B cell (primary cell): ENCODE measurements around the gene CEP128. TPM values are rescaled to one million over a fixed set of nuclear protein-coding genes. Genes with fewer than 3 reads are reported as not detected.

Experiments used
- ATAC-seq: fragments of 200-7000 bp; cut with Tn5 transposase; one replicate; pipeline ENCODE4 v1.10.0; 2021; ENCODE audit warnings: low read depth, mild to moderate bottlenecking, moderate number of reproducible peaks, moderate library complexity
- CTCF ChIA-PET: fragments of 350-600 bp; sonication (Branson Sonifier 250); formaldehyde crosslinking; loops from one replicate; lab custom pipeline; 2021; ENCODE audit warnings: antibody characterized with exemption, inconsistent platforms; lab: Charles Lee
- POLR2A ChIA-PET: fragments of 350-600 bp; sonication (Branson Sonifier 250); formaldehyde crosslinking; loops from one replicate; lab custom pipeline; 2021; ENCODE audit warnings: antibody characterized with exemption; lab: Charles Lee
- DNase-seq: peaks from one replicate; pipeline ENCODE4 v3.0.0; 2013
- H2AFZ ChIP-seq: 2 replicates; pipeline ENCODE4 v1.6.1; 2012; ENCODE audit warnings: mild to moderate bottlenecking, low read depth, low read length; ENCODE audit not compliant: insufficient read depth, poor library complexity, severe bottlenecking
- H3K27ac ChIP-seq, 2 donors: 1 replicate in 1 of 2; 2 replicates in 1 of 2; pipeline ENCODE4 v1.5.1; 2012 to 2013; ENCODE audit warnings: low read length in 2 of 2, mild to moderate bottlenecking in 2 of 2, moderate library complexity in 1 of 2
- H3K27me3 ChIP-seq, 4 experiments: fragments of 200-600 bp in 1 of 4; sonication (generic) in 1 of 4; replicated peaks in 1 of 4; 1 replicate in 2 of 4; 2 replicates in 2 of 4; pipeline versions ENCODE4 v1.6.1 to v1.7.0; 2013 to 2016; ENCODE audit warnings: low read length in 3 of 4, mild to moderate bottlenecking in 2 of 4, mixed read lengths in 1 of 4, moderate library complexity in 1 of 4; ENCODE audit not compliant: insufficient read depth in 4 of 4, control insufficient read depth in 3 of 4; ENCODE audit errors: control extremely low read depth in 1 of 4
- H3K36me3 ChIP-seq, 2 experiments: replicated peaks in 1 of 2; 1 replicate in 1 of 2; 2 replicates in 1 of 2; pipeline versions ENCODE4 v1.6.1 to v1.7.1; 2013; ENCODE audit warnings: low read length in 1 of 2; ENCODE audit not compliant: insufficient read depth in 2 of 2, control insufficient read depth in 1 of 2; ENCODE audit errors: control extremely low read depth in 1 of 2, extremely low read depth in 1 of 2
- H3K4me1 ChIP-seq, 2 donors: fragments of 200-600 bp in 1 of 2; sonication (generic) in 1 of 2; 1 replicate in 1 of 2; 2 replicates in 1 of 2; pipeline versions ENCODE4 v1.5.1 to v1.6.1; 2013 to 2017; ENCODE audit warnings: low read length in 2 of 2; ENCODE audit not compliant: control insufficient read depth in 2 of 2, insufficient read depth in 2 of 2
- H3K4me2 ChIP-seq: replicated peaks from 2 replicates; pipeline ENCODE3; 2012; ENCODE audit warnings: mild to moderate bottlenecking, low read depth, low read length; ENCODE audit not compliant: poor library complexity, severe bottlenecking
- H3K4me3 ChIP-seq, 5 experiments: fragments of 200-600 bp in 1 of 5; sonication (generic) in 1 of 5; 1 replicate in 3 of 5; 2 replicates in 2 of 5; pipeline versions ENCODE4 v1.5.1 to v1.7.0; 2011 to 2016; ENCODE audit warnings: low read length in 4 of 5, mild to moderate bottlenecking in 4 of 5, low read depth in 2 of 5, control low read depth in 1 of 5, moderate library complexity in 1 of 5; ENCODE audit not compliant: insufficient read depth in 1 of 5; ENCODE audit errors: control extremely low read depth in 1 of 5, extremely low read depth in 1 of 5
- H3K79me2 ChIP-seq: fragments of 200-600 bp; sonication (generic); one replicate; pipeline ENCODE4 v1.6.0; 2016; ENCODE audit warnings: low read length; ENCODE audit not compliant: control insufficient read depth, insufficient read depth
- H3K9ac ChIP-seq: fragments of 200-600 bp; sonication (generic); 2 replicates; pipeline ENCODE4 v1.6.1; 2017; ENCODE audit warnings: mild to moderate bottlenecking, low read length, moderate library complexity
- H3K9me3 ChIP-seq, 3 donors: one replicate each; pipeline versions ENCODE4 v1.6.1 to v1.7.1; 2013; ENCODE audit warnings: low read length in 2 of 3; ENCODE audit not compliant: control insufficient read depth in 2 of 3, insufficient read depth in 1 of 3; ENCODE audit errors: control extremely low read depth in 1 of 3
- H4K20me1 ChIP-seq: 2 replicates; pipeline ENCODE4 v1.6.0; 2012; ENCODE audit warnings: mild to moderate bottlenecking, low read length; ENCODE audit not compliant: insufficient read depth, control insufficient read depth, poor library complexity, severe bottlenecking
- H3K27ac Mint-ChIP-seq: one replicate; pipeline ENCODE4 v1.8.0; 2021; ENCODE audit warnings: mixed read lengths
- H3K27me3 Mint-ChIP-seq: one replicate; pipeline ENCODE4 v1.8.0; 2021; ENCODE audit warnings: mixed read lengths
- H3K4me1 Mint-ChIP-seq: one replicate; pipeline ENCODE4 v1.8.0; 2021; ENCODE audit warnings: mixed read lengths
- H3K4me3 Mint-ChIP-seq: one replicate; pipeline ENCODE4 v1.8.0; 2021; ENCODE audit warnings: mixed read lengths
- H3K9me3 Mint-ChIP-seq: one replicate; pipeline ENCODE4 v1.8.0; 2022; ENCODE audit warnings: mixed read lengths; ENCODE audit not compliant: insufficient read depth
- EZH2 ChIP-seq: IDR thresholded peaks from 2 replicates; pipeline ENCODE4 v1.6.1; 2012; ENCODE audit warnings: borderline replicate concordance, low read depth, mild to moderate bottlenecking, moderate library complexity, low read length; ENCODE audit not compliant: insufficient read depth, poor library complexity, severe bottlenecking
- WGBS: methylation state at CpG from one replicate; pipeline ENCODE4 v1.1.5; 2013; ENCODE audit warnings: missing lambda C conversion rate; ENCODE audit not compliant: insufficient coverage; 5-methylcytosine and 5-hydroxymethylcytosine counted together
- intact Hi-C: fragments of 100-400 bp; cut with micrococcal nuclease; formaldehyde crosslinking; loops from one replicate; pipeline ENCODE4 v1.10.0; 2022
- polyA plus RNA-seq: library from polyadenylated mRNA; depleted of rRNA; stranded (reverse); fragments of >200 nt; gene quantifications from 2 replicates; pipeline ENCODE4 v1.2.3, GENCODE V29; 2012
- total RNA-seq, 2 donors: library from RNA; stranded (reverse); fragments of 120-200 nt in 1 of 2; gene quantifications; 1 replicate in 1 of 2; 2 replicates in 1 of 2; pipeline versions ENCODE4 v1.2.3 to v1.2.4, GENCODE V29; 2013 to 2022
- TF ChIP-seq, protein P1 (sequence below): fragments of 200-600 bp; IDR thresholded peaks from one replicate; pipeline ENCODE4 v1.8.0; 2022; ENCODE audit warnings: antibody characterized with exemption, mild to moderate bottlenecking

CEP128 gene
- total and polyA plus RNA-seq, 2 donors (not counting 1 experiment from before 2014, with no cell fraction given), result 1.1 to 31.6 TPM

- no peak overlapping the region for H2AFZ ChIP-seq
- no peaks in the 10 kb centered on the region for H3K4me1 ChIP-seq
- H3K27ac ChIP-seq, result no peak overlapping the region
- Mint-ChIP-seq H3K4me3 (no peak overlapping the region), H3K9me3 (no peaks in the 10 kb centered on the region), H3K27me3 (no peaks in the 10 kb centered on the region), H3K27ac (no peak overlapping the region), H3K4me1 (no peaks in the 10 kb centered on the region)
- no peaks in the 10 kb centered on the region for H3K79me2 ChIP-seq
- H3K9ac ChIP-seq, result no peak overlapping the region
- H3K36me3 ChIP-seq, result no peaks in the 10 kb centered on the region
- intact Hi-C loops, result no loop called here
- H3K9me3 ChIP-seq, result no peaks in the 10 kb centered on the region
- POLR2A ChIA-PET, result no interaction called here
- TF ChIP-seq EZH2, result no peak
- TF ChIP-seq, protein P1, sequence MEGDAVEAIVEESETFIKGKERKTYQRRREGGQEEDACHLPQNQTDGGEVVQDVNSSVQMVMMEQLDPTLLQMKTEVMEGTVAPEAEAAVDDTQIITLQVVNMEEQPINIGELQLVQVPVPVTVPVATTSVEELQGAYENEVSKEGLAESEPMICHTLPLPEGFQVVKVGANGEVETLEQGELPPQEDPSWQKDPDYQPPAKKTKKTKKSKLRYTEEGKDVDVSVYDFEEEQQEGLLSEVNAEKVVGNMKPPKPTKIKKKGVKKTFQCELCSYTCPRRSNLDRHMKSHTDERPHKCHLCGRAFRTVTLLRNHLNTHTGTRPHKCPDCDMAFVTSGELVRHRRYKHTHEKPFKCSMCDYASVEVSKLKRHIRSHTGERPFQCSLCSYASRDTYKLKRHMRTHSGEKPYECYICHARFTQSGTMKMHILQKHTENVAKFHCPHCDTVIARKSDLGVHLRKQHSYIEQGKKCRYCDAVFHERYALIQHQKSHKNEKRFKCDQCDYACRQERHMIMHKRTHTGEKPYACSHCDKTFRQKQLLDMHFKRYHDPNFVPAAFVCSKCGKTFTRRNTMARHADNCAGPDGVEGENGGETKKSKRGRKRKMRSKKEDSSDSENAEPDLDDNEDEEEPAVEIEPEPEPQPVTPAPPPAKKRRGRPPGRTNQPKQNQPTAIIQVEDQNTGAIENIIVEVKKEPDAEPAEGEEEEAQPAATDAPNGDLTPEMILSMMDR, result no peak
- CTCF ChIA-PET, result no interaction called here
- ATAC-seq (no peak), DNase-seq (no peak)
- WGBS, result no CpG with 5 or more reads among the region's 2 CpGs
- no peak overlapping the region for H3K4me3 ChIP-seq
- no peak overlapping the region for H3K4me2 ChIP-seq
- H4K20me1 ChIP-seq, result no peaks in the 10 kb centered on the region
- no peaks in the 10 kb centered on the region for H3K27me3 ChIP-seq
Observed at GRCh38 chr14:80554139-80554538, 387.4 kb downstream of the CEP128 start.

GRCh38 chr14:80549141-80549540 is 392.4 kb downstream of the CEP128 start:
- Histone ChIP-seq H3K4me3 (no peak overlapping the region), H3K27ac (no peak overlapping the region), H2AFZ (no peak overlapping the region), H3K9ac (no peak overlapping the region), H3K36me3 (no peaks in the 10 kb centered on the region), H3K79me2 (no peaks in the 10 kb centered on the region), H3K27me3 (no peaks in the 10 kb centered on the region), H3K4me1 (no peaks in the 10 kb centered on the region), H3K9me3 (no peaks in the 10 kb centered on the region), H4K20me1 (no peaks in the 10 kb centered on the region), H3K4me2 (no peak overlapping the region)
- Mint-ChIP-seq H3K9me3 (no peaks in the 10 kb centered on the region), H3K27me3 (no peaks in the 10 kb centered on the region), H3K4me3 (no peak overlapping the region), H3K27ac (no peak overlapping the region), H3K4me1 (no peaks in the 10 kb centered on the region)
- over 99% methylated on average over 6 of the region's 6 CpGs for WGBS
- no peak for TF ChIP-seq EZH2
- TF ChIP-seq, protein P1, result no peak
- ChIA-PET CTCF (no interaction called here), POLR2A (no interaction called here)
- intact Hi-C loops, result no loop called here
- DNase-seq, result no peak
- ATAC-seq, result no peak
